ENCODE data around the gene PRKAG2. TPM values are rescaled to one million over a fixed set of nuclear protein-coding genes. Genes with fewer than 3 reads are reported as not detected.

Gene PRKAG2
- total and polyA plus RNA-seq, 8 donors = 19.9 to 302 (median 60.9) TPM

- TF ChIP-seq POLR2AphosphoS5 (IDR thresholded peaks at IDR 0.05) = no peak
- TF ChIP-seq POLR2A (IDR thresholded peaks at IDR 0.05) = no peak
- TF ChIP-seq EP300 (IDR thresholded peaks at IDR 0.05) = no peak
- no peak for TF ChIP-seq CTCF (IDR thresholded peaks at IDR 0.05)
- no peak for DNase-seq
- H3K27me3 ChIP-seq = no peaks in the 10 kb centered on the region
- peaks cover 20 to 55% (median 41%) of the 10 kb centered on the region in 4 donors for H3K4me1 ChIP-seq
- no peaks in the 10 kb centered on the region for H3K9me3 ChIP-seq
- intact Hi-C loops (cut with DNase I; ENCODE audit: low total_unique reads) = no loop called here
- 75 to 84% (median 79%) methylated on average over 2 of the region's 2 CpGs for WGBS, 5 donors
- H3K36me3 ChIP-seq = no peaks in the 10 kb centered on the region
- H3K27ac ChIP-seq = no peak overlapping the region
- H3K4me3 ChIP-seq = no peak overlapping the region
Observed at GRCh38 chr7:151719897-151720242, 157.0 kb downstream of the PRKAG2 start.

- WGBS, 5 donors = 90 to 95% (median 93%) methylated on average over 23 to 24 of the region's 24 CpGs
- no peak overlapping the region for H3K4me3 ChIP-seq
- intact Hi-C loops (cut with DNase I; ENCODE audit: low total_unique reads) = no loop called here
- no peaks in the 10 kb centered on the region for H3K9me3 ChIP-seq
- peak overlapping the region in 2 of 5 donors; percentile 28 to 72 for H3K27ac ChIP-seq
- DNase-seq = no peak
- no peaks in the 10 kb centered on the region for H3K36me3 ChIP-seq
- peaks cover 20 to 55% (median 41%) of the 10 kb centered on the region in 4 donors for H3K4me1 ChIP-seq
- TF ChIP-seq EP300 (IDR thresholded peaks at IDR 0.05) (no peak), CTCF (IDR thresholded peaks at IDR 0.05) (no peak), POLR2A (IDR thresholded peaks at IDR 0.05) (no peak), POLR2AphosphoS5 (IDR thresholded peaks at IDR 0.05) (no peak)
- H3K27me3 ChIP-seq = no peaks in the 10 kb centered on the region
Observed at GRCh38 chr7:151719031-151719896, 157.7 kb downstream of the PRKAG2 start.

GRCh38 chr7:151717918-151718317, 159.0 kb downstream of the PRKAG2 start:
- 63 to 85% (median 74%) methylated on average over 6 of the region's 6 CpGs for WGBS, 5 donors
- Histone ChIP-seq H3K27me3 (no peaks in the 10 kb centered on the region), H3K27ac (peak overlapping the region; percentile 3 to 74 (median 55)), H3K9me3 (no peaks in the 10 kb centered on the region), H3K36me3 (no peaks in the 10 kb centered on the region), H3K4me1 (peaks cover 21 to 59% (median 41%) of the 10 kb centered on the region in 4 donors), H3K4me3 (no peak overlapping the region)
- intact Hi-C loops (cut with DNase I; ENCODE audit: low total_unique reads) = no loop called here
- DNase-seq = no peak
- TF ChIP-seq EP300 (IDR thresholded peaks at IDR 0.05) (no peak), CTCF (IDR thresholded peaks at IDR 0.05) (no peak), POLR2A (IDR thresholded peaks at IDR 0.05) (no peak), POLR2AphosphoS5 (IDR thresholded peaks at IDR 0.05) (no peak)

- intact Hi-C loops (cut with DNase I; ENCODE audit: low total_unique reads) = no loop called here
- Histone ChIP-seq H3K4me3 (no peak overlapping the region), H3K9me3 (no peaks in the 10 kb centered on the region), H3K27me3 (no peaks in the 10 kb centered on the region), H3K27ac (peak overlapping the region; percentile 3 to 74 (median 55)), H3K4me1 (peaks cover 26 to 63% (median 43%) of the 10 kb centered on the region in 4 donors), H3K36me3 (no peaks in the 10 kb centered on the region)
- 27 to 54% (median 36%) methylated on average over 5 of the region's 5 CpGs for WGBS, 5 donors
- peak in 1 of 3 donors; percentile 7 for TF ChIP-seq POLR2AphosphoS5 (IDR thresholded peaks at IDR 0.05)
- TF ChIP-seq POLR2A (IDR thresholded peaks at IDR 0.05) = no peak
- no peak for TF ChIP-seq EP300 (IDR thresholded peaks at IDR 0.05)
- no peak for TF ChIP-seq CTCF (IDR thresholded peaks at IDR 0.05)
- DNase-seq = peak in 1 of 2 donors; percentile 76
Observed at GRCh38 chr7:151717415-151717814, 159.5 kb downstream of the PRKAG2 start.
